Adipose tissue (tissue), 3 donors: ENCODE results near the gene YPEL4. TPM values are rescaled to one million over a fixed set of nuclear protein-coding genes. Genes with fewer than 3 reads are reported as not detected.

ENCODE experiments used
- H3K27ac ChIP-seq: one replicate; pipeline ENCODE4 v1.5.1; 2013; ENCODE audit warnings: low read depth, low read length
- WGBS, 3 donors: extraction: QIAGEN DNeasy Blood & Tissue Kit; methylation state at CpG; one replicate each; pipeline ENCODE4 v1.1.7; 2013; 5-methylcytosine and 5-hydroxymethylcytosine counted together
- polyA plus RNA-seq, 3 donors: library from polyadenylated mRNA; stranded (reverse); fragments of 200-250 nt; gene quantifications; one replicate each; pipeline ENCODE4 v1.2.3, GENCODE V29; 2013
- donor health status: healthy with polysubstance abuse.
- donor health status: Bipolar disorder and iron deficiency.
- donor health status: healthy.

YPEL4 gene
- polyA plus RNA-seq, 3 donors, result 0.17 to 3.5 (median 0.58) TPM

- no peak overlapping the region for H3K27ac ChIP-seq
- whole genome bisulfite sequencing, 3 donors, result 1 to 6% (median 2%) methylated on average over 19 of the region's 19 CpGs
Measured at GRCh38 chr11:57638811-57639320, 10.8 kb downstream of the YPEL4 start.

DNA sequence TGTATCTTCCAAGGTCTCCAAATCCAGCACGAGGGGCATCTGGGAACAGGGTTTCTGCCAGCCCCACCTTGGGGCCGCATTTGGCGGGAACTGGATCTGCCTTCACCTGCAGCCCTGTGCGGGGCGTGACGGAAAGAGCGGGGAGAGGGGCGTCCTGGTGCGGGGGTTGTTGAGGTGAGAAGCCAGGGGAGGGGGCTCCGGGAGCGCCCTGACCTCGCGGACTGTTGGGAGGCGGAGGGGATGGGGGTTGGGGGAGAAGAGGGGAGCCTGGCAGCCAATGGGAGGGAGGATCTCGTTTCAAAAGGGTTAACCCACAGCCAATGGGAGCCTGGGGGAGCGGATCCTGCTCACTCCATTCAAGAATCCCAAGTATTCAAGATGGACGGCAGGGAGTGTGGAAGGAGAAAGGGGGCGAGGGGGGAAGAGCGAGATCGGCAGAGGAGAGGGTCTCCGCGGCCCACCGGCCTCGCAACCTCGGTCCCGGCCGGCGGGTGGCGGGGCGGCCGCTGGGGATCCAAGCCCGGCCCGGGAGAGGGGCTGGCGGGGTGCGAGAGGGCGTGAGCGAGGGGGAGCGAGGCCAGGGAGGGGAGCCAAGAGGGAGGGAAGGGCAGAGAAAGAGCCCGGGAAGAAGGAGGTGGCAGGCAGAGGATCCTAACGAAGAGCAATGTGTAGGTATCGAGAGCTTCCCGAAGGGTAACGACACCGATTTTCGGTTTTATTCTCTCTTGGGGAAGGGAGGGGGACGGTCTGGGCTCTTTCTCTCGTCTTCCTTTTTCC is 11.5 kb downstream of the YPEL4 start:
- no peak overlapping the region for H3K27ac ChIP-seq

DNA sequence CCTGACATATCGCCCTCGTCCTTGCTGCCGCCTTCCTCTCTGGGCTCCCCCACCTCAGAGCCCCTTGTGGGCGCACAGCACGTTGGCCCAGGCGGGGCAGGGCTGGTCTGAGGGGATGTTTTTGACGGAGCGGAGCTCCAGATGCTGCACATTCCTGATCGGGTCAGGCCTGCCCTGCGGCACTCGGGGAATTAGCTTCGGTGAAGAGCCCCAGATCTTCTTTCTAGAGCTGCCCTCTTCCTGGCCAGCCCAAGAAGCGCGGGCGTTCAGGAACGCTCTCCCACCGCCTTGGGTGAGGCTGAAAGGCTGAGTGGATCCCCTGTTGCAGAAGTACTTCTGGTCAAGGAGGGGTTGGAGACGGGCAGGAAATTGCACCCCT is 12.1 kb downstream of the YPEL4 start:
- H3K27ac ChIP-seq, result no peak overlapping the region
- WGBS, 3 donors, result 16 to 23% (median 18%) methylated on average over 18 of the region's 18 CpGs

More for the DNA sequence above, 11.5 kb downstream of the YPEL4 start:
- 1% methylated on average over 42 to 47 of the region's 47 CpGs for WGBS, 3 donors

GRCh38 chr11:57635246-57635645 is 14.5 kb downstream of the YPEL4 start:
- no peak overlapping the region for H3K27ac ChIP-seq
- WGBS, 3 donors, result 86 to 92% (median 92%) methylated on average over 8 of the region's 8 CpGs

DNA sequence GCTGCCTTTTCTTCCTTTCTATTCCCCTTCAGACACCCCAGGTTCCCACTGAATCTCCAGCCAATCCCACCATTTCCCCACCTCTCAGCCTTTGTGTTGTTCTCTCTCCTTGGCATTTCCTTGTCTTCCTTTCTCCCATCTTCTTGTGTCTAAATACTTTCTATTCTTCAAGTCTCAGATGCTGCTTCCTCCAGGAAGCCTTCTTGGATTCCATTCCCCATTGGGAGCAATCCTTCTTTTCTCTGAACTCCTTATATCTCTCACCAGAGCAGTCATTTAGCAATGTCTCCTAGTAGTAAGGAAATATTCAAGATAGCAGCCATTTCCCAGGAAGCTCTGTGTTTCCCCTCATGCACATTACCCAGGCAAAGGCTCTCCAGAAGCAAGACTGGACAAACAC is 15.4 kb downstream of the YPEL4 start:
- H3K27ac ChIP-seq, result no peak overlapping the region

DNA sequence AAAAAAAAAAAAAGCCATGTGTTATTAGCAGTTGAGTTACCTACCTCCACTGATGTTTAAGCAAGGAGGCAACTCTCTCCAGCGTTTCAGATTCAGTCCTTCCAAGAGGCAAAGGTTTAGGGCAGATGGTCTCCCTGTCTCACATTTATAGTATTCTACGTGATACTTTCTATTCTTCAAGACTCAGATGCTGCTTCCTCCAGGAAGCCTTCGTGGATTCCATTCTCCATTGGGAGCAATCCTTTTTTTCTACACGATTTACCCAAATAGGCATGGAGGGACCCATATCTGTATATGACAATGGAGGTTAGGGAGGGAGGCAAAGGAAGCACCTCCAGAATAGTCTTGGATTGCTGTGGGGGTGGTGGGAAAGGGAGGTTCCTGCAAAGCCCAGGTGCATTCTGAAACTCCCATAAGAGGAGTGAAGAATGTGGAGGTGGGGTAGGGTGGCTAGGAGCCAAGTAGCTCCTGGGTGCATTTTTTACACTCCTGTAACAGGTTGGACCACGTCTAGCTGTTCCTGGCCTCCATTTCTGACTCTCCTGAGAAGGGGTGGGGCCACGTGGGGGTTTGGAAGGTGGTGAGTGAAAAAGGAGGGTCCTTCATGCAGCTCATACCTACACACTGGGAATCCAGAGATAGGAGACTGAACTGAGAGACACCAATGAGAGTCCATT is 16.2 kb downstream of the YPEL4 start:
- H3K27ac ChIP-seq, result no peak overlapping the region
- 78 to 86% (median 79%) methylated on average over 6 of the region's 6 CpGs for WGBS, 3 donors

DNA sequence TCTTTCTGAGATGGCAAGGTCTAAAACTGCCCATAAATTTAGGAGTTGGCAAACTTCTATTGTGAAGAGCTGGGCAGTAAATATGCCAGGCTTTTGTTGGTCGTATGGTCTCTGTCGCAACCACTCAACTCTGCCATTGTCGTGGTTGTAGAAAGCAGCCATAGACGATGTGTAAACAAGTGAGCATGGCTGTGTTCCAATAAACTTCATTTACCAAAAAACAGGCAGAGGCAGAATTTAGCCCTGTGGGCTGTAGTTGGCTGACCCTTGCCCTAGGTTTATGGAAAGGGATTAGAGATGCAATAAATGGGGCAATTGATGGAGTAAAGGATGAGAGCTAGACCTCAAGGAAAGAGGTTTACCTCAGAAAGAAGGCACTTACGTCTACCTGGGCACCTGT is 17.6 kb downstream of the YPEL4 start:
- 53 to 64% (median 55%) methylated on average over 5 of the region's 5 CpGs for WGBS, 3 donors
- H3K27ac ChIP-seq, result no peak overlapping the region

DNA sequence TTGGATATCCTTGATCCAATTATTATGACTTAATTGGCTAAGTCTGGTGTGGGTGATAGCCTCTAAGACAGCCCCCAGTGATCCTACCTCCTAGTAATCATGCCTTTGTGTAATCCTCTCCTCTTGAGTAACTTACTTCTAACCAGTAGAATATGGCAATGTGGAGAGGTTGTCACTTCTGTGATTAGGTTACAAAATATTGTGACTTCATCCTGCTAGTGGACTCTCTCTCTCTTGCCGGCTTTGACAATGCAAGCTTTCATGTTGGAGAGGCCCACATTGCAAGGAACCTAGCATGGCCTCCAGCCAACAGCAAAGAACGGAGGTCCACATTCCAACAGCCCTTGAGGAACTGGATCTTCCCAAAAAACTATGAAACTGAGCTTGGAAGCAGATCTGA is 19.5 kb downstream of the YPEL4 start:
- WGBS, 3 donors, result 39 to 48% (median 43%) methylated on average over 2 of the region's 2 CpGs
- H3K27ac ChIP-seq, result no peak overlapping the region

DNA sequence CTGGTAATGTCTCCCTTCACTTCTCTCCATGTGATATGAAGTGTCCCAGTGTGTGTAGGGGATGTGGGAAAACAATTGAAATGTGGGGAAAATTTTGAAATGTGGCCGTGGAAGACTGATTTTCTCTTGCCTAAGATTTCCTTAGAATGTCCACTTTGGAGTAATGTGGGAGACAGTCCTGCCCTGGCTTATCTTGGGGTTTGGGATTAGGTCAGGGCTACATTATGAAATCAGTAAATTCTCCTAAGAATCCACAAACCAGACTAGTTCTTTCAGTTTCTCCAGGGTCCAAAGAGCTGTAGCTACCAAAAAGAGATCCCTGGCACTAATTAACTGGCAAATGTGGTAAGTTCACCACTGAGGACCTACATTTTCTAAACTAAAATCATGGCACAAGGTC is 22.8 kb downstream of the YPEL4 start:
- no peak overlapping the region for H3K27ac ChIP-seq
- 63 to 84% (median 67%) methylated on average over 1 of the region's 1 CpG for WGBS, 3 donors

DNA sequence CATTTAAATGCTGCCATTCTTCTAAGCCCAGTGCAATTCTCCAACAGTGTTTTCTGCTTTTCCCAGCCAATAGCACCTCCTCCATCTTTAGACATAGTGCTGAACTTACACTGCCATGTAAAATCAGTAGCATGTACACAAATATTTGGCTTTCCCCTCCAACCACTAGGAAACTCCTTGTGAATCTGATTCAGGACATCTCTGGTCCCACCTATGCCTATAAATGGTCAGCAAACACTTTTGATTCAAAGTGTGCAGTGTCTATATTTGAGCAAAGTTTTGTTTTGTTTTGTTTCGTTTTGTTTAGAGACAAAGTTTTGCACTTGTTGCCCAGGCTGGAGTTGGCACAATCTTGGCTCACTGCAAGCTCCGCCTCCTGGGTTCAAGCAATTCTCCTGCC is 24.8 kb downstream of the YPEL4 start:
- 79 to 99% (median 86%) methylated on average over 2 of the region's 2 CpGs for WGBS, 3 donors
- H3K27ac ChIP-seq, result no peak overlapping the region

- 45 to 63% (median 54%) methylated on average over 3 of the region's 3 CpGs for WGBS, 3 donors
- no peak overlapping the region for H3K27ac ChIP-seq
Measured at GRCh38 chr11:57622263-57622662, 27.4 kb downstream of the YPEL4 start.

DNA sequence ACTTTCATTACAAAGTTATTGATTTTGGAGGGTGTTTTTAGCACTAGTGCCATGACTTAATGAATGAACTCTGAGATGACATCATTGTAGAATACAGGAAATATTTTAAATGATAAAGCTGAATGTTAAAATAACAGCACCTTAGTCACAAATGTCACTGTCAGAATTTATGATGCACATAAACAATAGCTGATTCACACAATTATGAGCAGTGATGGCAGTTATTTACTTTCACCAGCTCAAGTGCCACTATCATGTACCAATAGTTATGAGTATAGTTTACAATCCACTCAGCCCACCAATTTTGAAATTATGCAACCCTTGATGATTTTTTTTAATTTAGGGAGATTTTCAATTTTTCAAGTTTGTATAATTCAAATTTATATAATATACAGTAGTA is 29.2 kb downstream of the YPEL4 start:
- H3K27ac ChIP-seq, result no peak overlapping the region

DNA sequence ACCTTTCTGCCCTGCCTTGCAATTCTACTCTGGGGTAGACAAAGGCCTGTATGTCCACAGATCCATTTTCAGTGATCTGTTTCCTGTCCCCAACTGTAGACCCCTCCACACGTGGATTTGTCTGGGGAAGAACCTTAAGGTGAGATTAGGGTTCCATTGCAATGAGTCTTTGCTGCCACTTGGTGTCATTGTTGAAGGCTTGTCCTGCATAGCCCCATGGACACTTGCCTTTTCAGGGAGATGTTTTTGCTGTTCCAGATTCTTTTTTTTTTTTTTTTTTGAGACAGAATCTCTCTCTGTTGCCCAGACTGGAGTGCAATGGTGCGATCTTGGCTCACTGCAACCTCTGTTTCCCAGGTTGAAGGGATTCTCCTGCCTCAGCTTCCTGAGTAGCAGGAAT is 30.4 kb downstream of the YPEL4 start:
- WGBS, 3 donors, result 91 to 96% (median 93%) methylated on average over 2 of the region's 2 CpGs
- no peak overlapping the region for H3K27ac ChIP-seq

- no peak overlapping the region for H3K27ac ChIP-seq
- 79 to 86% (median 80%) methylated on average over 2 of the region's 2 CpGs for WGBS, 3 donors
Measured at GRCh38 chr11:57618438-57618837, 31.3 kb downstream of the YPEL4 start.

DNA sequence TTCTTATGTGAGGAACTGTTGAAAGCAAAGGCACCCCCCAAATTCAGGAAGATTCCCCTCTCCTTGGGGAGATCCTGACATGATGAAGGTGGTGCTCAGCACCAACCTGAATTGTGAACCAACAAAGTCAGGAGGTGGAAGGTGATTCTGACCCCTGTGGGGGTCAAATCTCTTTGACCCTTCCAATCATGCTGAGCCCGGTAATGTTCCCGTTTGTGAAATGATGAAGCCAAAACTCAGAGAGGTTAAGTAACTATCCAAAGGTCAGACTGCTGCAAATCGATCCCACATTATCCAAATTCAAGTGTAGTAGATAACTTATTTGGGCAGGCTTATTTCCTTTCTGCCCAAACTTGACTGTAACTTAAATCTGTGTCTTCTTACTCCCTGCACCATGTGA is 33.1 kb downstream of the YPEL4 start:
- WGBS, 3 donors, result 49 to 80% (median 75%) methylated on average over 3 of the region's 3 CpGs

DNA sequence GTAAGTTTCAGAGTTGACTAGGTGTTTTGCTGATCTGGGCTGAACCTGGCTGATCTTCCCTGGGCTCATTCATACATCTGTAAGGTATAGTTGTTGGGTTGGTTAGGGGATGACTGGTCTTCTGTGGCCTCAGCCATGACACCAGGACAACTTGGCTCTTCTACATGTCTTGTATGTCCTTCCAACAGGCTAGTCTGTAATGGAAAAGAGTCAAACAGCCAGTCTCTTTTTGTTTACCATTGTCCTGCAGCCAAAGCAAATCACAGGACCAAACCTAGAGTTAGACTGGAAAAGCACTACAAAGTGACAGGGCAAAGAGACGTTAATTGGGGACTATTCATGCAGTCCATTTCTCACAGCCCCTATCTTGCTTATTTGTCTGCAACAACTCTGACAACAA is 34.4 kb downstream of the YPEL4 start:
- WGBS, 3 donors, result 76 to 86% (median 85%) methylated on average over 1 of the region's 1 CpG
- H3K27ac ChIP-seq, result no peak overlapping the region

More for the DNA sequence above, 33.1 kb downstream of the YPEL4 start:
- no peak overlapping the region for H3K27ac ChIP-seq

DNA sequence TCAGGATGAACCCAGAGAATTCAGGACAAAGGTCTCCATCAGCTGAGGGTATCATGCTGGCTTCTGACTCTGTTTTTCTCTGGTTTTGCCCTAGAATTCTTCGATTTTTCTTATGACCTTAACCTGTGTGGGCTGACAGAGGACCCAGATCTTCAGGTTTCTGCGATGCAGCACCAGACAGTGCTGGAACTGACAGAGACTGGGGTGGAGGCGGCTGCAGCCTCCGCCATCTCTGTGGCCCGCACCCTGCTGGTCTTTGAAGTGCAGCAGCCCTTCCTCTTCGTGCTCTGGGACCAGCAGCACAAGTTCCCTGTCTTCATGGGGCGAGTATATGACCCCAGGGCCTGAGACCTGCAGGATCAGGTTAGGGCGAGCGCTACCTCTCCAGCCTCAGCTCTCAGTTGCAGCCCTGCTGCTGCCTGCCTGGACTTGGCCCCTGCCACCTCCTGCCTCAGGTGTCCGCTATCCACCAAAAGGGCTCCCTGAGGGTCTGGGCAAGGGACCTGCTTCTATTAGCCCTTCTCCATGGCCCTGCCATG is 35.4 kb downstream of the YPEL4 start:
- H3K27ac ChIP-seq, result no peak overlapping the region
- WGBS, 3 donors, result 75 to 88% (median 82%) methylated on average over 10 of the region's 10 CpGs

DNA sequence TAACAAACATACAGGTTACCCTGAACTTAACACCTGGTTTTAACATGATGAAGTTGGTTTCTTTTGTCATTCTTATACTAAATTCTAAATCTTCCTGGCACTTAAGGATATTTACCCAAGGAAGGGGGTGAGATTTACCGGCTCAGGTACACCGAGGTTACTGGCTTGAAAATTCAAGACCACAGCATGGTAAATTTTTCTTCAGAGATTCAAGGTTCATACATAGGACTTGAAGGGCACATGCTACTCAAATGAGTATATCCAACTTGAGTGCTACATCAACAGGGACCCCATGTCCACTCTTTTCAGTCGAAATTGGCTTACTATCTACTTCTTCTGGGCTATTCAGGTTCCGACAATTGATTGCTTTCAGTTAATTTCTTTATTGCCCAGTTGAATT is 39.5 kb downstream of the YPEL4 start:
- H3K27ac ChIP-seq, result no peak overlapping the region
- WGBS, 3 donors, result 90 to 95% (median 93%) methylated on average over 4 of the region's 4 CpGs

DNA sequence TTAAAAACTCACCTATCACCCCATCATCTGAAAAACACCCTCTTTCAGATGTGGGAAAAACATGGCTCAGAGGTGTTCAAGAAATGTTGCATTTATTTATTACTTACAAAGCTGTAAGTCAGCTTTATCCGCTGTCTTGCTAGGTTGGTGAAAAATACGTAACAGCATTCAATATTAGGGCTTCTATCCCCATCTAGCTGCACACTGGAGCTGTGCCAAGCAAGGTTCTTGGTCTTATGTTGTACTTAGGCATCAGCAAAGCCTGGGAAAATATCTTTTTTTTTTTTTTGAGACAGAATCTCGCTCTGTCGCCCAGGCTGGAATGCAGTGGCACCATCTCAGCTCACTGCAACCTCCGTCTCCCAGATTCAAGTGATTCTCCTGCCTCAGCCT is 44.7 kb downstream of the YPEL4 start:
- 85 to 96% (median 92%) methylated on average over 5 of the region's 5 CpGs for WGBS, 3 donors
- H3K27ac ChIP-seq, result no peak overlapping the region
